Measurements from ENCODE around the gene CCM2.
"Not testable (repeated sequence)": the region's sequence is repeated elsewhere in the genome, so short reads cannot be mapped to it uniquely, and the experiment has no call there.

The CCM2 gene

DNA sequence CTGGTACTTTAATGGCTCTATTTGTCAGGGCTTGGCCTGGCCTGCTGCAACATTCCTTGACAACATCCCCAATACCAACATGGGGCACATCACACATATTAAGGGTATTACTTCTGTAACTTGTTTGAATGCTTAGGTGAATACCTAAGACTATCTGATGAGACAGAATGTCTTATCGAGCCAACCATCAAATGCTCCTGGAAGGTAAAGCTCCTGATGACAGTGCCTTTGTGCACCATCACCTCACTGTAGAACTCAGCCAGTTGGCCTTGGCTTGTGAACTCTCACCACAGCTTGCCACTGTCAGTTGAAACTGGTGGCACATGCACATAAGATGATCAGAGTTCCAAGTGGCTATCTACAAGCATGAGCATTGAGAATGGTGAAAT is 17.5 kb upstream of the CCM2 start:
- DNase-seq (ENCODE audit: low spot score), result no peak

DNA sequence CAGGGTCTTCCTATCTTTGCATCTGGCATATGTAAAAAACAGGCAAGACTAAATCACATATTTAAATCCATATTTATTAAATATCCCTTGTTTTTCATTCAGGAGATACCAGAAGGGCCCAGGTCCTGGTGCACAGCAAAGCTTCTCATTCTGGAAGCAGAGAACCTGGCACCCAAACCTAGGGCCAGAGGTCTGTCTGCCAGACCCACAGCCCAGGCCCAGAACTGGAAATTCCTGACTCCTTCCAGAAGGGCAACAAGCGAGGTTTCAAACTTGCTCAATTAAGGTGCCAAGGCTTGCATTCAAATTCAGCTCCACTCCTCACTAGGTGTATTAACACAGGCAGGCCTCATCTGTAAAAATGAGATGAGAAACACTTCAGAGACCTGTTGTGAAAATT is 17.0 kb upstream of the CCM2 start:
- DNase-seq (ENCODE audit: low spot score), result no peak

DNA sequence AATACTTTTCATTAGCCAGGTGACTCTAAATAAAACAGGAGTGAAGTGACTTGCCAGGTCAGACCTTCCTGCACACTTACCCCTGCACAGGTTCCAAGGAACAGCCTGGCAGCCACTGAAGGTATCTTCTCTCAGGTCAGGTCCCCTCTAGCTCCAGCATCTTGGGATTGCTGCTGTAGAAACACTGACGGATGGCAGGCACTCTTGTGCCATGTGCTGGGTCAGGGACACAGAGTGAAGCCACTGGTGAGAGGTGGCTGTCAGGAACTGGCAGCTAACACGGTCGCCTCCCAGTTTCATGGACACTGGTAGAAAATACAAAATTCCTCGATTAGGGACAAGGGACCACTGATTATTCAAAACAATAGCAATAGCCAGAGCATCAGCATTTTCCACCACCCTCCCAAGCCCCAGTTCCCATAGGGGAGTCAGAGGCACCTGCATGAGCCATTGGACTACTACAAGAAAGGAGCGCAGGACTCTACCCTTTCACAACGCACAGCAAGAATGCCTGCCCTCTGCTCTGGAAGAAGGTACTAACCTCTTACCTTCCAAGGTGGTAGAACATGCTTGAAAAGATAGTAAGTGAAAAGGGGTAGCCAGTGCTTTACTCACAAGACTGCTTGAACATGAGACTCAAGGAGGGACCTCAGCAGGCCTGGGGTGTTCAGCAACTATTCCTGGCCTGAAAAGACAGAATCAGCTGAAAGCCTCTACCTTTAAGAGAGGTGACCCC is 16.1 kb upstream of the CCM2 start:
- no peak for DNase-seq (ENCODE audit: low spot score)

DNA sequence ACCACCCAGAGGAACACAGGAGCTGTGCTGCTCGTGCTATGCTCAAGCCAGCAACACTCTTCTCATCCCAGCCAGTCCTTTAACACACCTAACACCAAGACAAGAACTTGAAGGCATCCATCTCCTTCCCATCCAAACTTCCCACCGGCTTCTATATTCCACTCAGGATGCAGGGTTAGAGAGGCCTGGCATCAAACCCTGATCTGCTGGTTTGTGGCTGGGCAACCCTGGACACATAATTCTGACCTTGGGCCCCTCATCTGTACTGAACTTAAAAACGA is 15.6 kb upstream of the CCM2 start:
- no peak for DNase-seq (ENCODE audit: low spot score)

DNA sequence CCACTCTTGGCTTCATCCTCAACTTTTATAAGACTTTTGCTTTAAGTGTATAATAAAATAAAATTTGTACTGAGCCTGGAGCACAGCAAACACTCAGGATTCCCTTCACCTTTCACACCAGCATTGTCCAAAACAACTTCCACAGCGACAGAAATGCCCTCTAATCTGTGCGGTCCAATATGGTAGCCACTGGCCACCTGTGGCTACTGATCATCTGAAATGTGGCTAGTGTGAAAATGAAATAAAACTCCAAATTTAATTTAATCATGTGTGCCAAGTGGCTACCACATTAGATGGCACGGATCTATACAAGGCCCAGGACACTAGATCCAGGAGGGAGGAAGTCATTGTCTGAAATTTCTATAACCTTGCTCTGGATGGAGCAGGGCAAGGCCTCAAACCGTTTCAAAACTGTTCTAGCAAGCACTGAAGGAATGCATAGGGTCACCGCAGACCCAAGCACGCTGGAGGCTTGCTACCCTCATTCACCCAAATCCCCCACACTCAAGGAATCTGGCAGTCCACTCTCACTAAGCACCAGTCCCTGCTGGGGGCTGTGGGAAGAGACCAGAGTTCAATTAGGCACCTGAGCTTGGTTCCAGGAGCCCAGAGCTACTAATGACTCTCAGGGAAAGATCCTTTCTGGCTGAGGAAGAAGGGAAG is 14.8 kb upstream of the CCM2 start:
- DNase-seq (ENCODE audit: low spot score), result no peak

DNA sequence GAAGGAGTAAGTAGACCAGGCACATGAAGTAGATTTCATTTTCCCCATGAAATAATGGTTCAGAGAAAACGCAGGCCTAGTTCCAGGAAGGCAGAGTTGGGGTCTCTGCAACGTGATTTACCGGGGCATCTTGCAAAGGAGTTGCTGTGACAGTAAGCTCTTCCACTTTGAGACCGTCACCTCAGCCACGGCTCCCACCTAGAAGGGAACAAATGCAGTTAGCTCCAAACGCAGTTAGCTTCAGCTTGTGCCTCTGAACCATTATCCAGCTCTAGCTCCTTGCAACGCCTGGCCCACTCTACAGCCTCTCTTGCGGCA is 14.1 kb upstream of the CCM2 start:
- DNase-seq (ENCODE audit: low spot score), result no peak

DNA sequence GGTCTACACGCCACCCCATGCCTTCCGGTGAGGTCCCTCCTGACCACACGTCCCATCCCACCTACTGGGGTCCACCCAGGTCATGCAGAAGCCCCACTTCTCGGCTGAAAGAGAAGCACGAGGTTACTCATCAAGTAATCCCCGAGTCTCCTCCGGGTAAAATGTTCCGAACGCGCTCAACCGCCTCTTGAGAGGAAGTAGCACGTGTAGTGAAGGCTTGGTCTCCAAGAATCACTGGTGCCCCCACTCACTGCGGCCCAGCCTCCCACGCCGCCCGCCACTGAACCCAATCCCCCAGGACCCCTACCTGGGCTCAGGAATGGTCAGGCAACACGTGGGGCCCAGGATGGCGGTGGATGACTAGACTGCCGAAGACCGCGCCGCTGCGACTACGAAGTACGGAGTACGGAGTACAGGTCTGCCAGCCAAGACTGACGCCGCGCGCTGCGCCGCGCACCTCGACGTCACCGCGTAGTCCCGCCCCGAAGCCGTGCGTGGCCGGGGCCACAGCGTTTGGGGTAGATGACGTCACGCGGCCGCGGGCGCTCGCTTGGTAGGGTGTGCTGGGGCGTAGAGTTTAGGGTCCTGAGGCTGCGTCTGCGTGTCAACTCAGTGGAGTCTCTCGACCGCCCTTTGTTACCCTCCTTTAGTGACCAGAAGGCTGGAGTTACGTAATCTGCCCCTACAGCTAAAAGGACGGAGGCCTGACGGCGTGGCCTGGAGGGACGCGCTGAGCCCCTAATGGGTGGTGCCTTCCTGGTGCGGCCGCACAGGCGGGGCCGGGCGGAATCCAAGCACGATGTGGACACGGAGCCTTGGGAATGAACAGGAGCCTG is 13.6 kb upstream of the CCM2 start:
- DNase-seq (ENCODE audit: low spot score), result peak; percentile 94

DNA sequence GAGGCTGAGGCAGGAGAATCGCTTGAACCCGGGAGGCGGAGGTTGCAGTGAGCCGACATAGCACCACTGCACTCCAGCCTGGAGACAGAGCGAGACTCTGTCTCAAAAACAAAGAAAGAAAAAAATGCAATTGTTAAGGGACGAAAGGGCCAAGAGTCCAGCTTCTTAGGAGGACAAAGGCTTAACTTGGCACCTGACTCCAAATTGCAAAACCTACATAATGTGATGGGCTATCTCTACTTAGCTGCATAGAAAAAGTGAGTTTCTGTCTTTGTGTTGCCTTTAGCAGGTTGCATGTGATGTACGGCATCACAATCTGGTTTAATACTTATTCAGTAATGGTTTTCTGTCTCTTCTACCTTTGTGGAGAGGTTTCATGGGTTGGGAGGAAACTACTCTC is 12.5 kb upstream of the CCM2 start:
- no peak for DNase-seq (ENCODE audit: low spot score)

DNA sequence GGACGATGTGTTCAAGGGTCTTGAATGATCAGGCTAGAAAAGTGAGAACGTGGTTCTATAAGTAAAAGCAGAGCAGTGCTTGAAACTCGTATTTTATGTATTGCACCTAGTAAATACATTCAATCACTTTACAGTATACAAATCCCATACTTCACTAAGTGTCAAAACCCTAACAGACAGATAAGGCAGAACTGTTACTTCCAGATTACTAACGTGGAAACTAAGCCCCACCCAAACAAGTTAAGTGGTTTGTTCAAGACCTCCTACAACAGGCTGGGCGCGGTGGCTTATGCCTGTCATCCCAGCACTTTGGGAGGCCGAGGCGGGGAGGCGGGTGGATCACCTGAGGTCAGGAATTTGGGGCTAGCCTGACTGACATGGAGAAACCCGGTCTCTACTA is 12.0 kb upstream of the CCM2 start:
- no peak for DNase-seq (ENCODE audit: low spot score)

DNA sequence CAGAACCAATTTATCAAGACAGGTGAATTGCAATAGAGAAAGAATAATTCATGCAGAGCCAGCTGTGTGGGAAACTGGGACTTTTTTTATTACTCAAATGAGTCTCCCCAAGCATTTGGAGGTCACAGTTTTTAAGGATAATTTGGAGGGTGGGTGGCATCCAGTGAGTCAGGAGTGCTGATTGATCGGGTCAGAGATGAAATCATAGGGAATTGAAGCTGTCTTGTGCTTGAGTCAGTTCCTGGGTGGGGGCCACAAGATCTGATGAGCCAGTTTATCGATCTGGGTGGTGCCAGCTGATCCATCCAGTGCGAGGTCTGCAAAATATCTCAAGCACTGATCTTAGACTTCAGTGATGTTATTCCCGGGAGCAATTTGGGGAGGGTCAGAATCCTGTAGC is 11.3 kb upstream of the CCM2 start:
- DNase-seq (ENCODE audit: low spot score), result no peak

DNA sequence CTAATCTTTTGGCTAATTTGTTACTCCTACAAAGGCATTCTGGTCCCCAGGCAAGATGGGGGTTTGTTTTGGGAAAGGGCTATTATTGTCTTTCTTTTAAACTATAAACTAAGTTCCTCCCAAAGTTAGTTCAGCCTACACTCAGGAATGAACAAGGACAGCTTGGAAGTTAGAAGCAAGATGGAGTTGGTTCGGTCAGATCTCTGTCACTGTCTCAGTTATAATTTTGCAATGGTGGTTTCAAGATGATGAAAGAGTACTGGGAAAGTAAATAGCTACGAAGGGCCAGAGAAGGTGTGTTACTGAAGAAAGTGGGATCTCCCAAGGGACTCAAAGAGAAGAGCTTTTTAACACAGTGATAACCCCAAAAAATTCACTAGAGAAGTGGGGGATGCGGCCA is 10.9 kb upstream of the CCM2 start:
- DNase-seq (ENCODE audit: low spot score), result no peak

DNA sequence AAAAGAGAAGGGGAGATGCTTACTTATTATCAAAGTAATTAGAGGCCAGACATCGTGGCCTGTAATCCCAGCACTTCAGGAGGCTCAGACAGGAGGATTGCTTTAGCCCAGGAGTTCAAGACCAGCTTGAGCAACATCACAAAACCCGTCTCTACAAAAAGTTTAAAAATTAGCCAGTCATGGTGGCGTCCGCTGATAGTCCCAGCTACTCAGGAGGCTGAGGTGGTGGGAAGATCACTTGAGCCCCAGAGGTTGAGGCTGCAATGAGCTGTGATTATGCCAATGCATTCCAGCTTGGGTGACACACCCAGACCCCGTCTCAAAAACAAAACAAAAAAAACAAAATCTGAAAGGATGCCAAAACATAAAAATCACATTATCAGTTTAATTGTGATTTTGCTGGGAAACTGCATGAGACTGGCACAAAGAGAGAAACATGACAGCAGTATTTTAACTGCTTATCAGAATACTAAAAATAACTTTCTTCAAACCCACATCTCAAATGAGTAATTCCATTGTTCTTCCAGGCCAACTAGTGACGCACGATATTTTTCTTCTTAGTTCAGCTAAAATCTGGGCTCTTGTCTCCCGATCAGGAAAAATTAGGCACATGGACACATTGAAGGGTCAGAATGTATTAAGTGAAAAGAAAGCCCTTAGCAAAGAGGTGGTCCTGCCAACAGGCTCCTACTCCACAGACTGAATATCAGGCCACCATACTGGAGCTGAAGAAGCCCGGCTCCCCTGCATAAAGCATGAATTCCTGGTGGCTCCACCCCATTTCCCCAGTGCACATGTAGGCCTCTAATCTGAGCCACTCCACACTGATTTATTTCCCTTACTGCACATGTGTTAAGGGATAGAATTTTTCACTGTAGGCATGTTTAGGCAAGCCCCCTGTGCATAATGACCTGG is 9.6 kb upstream of the CCM2 start:
- DNase-seq (ENCODE audit: low spot score), result no peak

DNA sequence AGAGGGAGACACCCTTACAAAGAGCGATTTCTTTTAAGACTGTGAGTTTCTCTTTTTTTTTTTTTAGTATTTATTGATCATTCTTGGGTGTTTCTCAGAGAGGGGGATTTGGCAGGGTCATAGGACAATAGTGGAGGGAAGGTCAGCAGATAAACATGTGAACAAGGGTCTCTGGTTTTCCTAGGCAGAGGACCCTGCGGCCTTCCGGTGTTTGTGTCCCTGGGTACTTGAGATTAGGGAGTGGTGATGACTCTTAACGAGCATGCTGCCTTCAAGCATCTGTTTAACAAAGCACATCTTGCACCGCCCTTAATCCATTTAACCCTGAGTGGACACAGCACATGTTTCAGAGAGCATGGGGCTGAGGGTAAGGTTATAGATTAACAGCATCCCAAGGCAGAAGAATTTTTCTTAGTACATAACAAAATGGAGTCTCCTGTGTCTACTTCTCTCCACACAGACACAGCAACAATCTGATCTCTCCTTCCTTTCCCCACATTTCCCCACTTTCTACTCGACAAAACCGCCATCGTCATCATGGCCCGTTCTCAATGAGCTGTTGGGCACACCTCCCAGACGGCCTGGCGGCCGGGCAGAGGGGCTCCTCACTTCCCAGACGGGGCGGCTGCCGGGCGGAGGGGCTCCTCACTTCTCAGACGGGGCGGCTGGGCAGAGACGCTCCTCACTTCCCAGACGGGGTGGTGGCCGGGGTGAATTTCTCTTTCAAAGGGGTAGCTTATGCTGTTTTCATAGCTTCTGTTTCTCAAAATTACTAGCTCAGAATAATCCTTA is 7.8 kb upstream of the CCM2 start:
- not testable (repeated sequence) for DNase-seq (ENCODE audit: low spot score)

DNA sequence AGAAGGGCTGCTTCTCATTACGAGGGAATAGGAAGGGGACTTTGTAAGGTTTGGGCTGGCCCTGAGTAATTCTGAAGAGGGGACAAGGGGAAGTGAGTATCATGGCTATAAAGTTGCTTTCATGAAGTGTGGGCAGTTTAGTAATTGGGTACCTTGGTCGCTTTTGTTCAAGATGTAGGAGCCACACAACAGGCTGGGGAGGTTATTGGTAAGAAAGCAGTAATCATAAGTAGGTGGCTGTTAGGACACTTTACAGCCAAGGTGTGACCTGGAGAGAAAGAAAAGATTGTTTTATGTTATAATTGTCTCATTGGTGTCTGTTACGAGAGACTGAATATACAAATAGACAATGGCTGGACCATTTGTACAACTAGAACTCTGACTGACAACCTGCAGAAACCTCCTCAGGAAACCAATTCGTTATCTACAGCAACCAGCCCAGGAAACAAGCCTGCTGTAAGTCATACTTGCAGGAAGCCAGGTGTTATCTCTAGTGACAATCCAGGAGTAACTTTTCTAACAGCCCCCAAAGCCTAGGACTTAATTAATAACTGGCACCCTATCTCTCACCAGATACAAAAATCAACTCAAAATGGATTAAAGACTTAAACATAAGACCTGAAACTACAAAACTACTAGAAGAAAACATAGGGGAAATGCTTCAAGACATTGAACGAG is 5.0 kb upstream of the CCM2 start:
- no peak for DNase-seq (ENCODE audit: low spot score)

DNA sequence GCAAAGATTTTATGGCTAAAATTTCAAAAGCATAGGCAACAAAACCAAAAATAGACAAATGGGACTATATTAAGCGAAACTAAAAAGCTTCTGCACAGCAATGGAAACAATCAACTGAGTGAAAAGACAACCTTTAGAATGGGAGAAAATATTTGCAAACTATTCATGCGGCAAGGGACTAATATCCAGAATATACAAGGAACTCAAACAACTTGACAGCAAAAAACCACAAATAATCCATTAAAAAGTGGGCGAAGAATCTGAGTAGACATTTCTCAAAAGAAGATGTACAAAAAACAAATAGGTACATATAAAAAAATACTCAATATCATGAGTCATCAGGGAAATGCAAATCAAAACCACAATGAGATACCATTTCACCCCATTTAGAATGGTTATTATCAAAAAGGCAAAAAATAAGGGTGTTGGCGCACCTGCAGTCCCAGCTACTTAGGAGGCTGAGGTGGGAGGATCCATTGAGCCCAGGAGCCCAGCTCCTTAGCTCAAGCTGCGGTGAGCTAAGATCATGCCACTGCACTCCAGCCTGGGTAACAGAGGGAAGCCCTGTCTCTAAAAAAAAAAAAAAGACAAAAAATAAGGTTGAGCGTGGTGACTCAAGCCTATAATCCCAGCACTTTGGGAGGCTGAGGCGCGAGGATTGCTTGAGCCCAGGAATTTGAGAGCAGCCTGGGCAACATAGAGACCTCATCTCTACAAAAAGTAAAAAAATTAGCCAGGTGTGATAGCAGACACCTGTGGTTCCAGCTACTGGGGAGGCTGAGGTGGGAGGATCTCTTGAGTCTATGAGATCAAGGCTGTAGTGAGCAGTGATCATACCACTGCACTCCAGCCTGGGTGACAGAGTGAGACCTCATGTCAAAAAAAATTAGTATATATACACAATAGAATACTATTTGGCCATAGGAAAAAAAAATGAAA is 4.2 kb upstream of the CCM2 start:
- no peak for DNase-seq (ENCODE audit: low spot score)

DNA sequence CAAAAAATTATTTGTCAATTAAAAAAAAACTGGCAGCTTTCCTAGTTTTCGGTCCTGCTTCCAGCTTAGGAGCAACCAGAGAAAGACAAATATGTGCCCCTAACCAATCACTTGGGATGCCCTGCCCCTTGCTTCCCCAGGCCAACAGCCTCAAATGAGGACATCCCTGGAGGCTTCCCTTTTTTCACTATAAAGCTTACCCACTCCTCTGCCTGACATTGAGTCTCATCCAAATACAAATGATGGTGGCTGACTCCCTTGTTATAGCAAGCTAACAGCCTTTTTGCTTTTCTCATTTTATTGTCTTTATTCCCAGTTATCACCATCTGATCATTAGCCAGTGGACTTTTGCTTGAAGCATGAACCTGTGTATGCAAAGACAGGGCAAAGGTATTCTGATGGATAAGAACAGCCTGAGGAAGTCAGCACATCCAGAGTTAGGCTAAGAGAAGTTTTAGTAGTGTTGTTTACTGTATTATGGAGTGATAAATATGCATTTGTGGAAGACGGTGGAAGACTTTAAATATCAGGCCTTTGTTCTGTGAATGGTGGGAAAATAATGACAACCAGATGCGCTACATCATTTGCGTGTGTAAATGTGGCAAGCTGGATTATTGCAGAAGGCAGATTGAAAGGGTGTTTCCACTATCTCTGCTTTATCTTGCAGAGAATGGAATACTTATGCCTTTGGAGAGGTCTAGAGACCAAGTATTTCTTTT is 1.7 kb upstream of the CCM2 start:
- no peak for DNase-seq (ENCODE audit: low spot score)

DNA sequence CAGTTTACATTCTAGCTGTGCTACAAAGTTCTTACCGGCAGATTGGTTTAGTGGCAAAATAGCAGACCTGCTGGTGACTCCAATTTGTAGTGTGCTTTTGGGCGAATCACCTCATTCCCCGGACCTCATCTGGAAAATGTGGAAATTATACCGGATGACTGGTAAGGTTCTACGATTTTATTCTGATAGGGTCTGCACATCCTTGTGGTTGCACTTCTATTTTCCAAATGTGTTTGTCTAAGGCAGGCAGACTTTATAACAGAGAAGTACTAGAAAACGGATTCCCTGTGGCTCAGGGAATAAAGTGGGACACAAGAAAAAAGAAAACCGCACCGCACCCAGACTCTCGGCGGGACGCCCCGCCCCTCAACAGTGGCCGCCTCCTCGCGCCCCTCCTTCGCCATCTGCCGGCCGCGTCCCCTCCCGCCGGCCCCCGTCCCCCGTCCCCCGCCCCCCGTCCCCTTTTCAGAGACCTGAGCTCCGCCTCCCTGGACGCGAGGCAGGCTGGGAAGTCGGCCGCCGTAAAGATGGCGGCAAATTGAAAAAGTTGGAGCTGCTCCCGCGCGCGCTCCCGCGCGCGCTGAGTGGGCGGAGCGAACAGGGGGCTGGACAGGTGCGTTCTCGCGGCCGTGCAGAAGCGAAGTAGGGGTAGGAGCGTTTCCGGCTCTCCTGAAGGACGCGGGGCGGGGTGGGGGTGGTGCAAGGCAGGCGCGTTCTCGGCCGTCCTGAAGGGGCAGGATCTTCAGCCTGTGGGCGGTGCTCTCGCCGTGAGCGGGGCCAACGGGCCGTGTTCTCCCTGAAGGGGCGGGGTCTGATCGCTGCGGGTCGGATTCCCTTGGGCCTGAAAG is 532 bp upstream of the CCM2 start:
- DNase-seq (ENCODE audit: low spot score), result peak; percentile 99

DNA sequence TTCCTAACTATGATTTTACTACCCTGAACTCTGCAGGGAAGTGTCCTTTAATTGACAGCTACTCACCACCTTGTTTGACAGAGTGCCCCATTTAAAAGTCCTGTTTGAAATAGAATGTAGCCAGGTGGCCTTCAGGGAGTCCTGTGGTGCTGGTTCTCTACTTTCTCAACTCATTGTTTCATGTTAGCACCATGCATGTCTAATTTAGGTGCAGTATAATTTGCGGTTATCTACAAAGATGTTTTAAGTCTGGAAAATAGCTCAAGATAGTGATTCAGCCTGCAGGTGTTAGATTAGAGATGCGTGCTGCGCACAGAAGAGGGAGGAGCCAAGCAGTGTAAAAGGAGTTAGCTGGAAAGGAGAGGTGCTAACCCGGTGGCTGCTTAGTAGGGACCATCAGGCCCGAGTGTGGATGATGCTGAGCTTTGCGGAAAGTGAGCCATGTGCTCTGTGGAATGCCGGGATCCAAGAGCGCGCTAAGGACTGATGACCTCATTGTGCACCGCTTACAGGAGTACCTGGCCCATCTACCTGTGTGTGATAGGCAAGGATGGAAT is 1.2 kb downstream of the CCM2 start:
- peak; percentile 79 for DNase-seq (ENCODE audit: low spot score)
